ENCODE measurements around the gene POLR2M. TPM values are rescaled to one million over a fixed set of nuclear protein-coding genes. Genes with fewer than 3 reads are reported as not detected.

POLR2M gene
- total and polyA plus RNA-seq, 5 donors, result 48.2 to 57.8 (median 55.9) TPM

DNA sequence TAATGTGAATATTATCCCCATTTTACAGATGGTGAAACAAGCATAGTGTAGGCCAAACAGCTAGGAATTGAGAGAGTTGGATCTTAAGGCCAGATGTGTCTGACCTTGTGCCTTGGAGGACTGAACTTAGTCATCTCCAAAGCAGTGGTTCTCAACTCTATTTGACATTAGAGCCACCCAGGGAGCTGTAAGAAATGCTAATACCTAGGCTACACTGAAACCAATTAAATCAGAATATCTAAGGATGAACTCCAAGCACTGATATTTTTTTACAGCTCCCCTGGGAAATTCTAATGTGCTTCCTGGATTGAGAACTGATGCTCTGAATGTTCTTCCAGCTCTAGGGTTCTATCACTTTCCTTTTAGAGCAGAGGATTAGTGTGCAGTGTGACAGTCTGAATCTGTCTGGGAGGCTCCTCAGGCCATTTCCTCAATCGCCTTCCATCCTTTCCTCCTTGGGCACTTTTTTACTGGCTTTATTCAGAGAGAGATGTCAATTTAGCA is 32.3 kb downstream of the POLR2M start:
- no peak overlapping the region for H3K27ac ChIP-seq (ENCODE audit: low read length)
- ATAC-seq, result no peak
- WGBS, result 73% methylated on average over 1 of the region's 1 CpG
- H3K4me1 ChIP-seq (ENCODE audit: control insufficient read depth, insufficient read depth, low read length), result no peaks in the 10 kb centered on the region
- H3K9me3 ChIP-seq (ENCODE audit: control insufficient read depth, low read length), result no peaks in the 10 kb centered on the region
- intact Hi-C loops (cut with DNase I), result no loop called here
- DNase-seq, result no peak
- H3K4me3 ChIP-seq (ENCODE audit: low read length), result no peak overlapping the region
- H3K27me3 ChIP-seq (ENCODE audit: control insufficient read depth, insufficient read depth), result no peaks in the 10 kb centered on the region

DNA sequence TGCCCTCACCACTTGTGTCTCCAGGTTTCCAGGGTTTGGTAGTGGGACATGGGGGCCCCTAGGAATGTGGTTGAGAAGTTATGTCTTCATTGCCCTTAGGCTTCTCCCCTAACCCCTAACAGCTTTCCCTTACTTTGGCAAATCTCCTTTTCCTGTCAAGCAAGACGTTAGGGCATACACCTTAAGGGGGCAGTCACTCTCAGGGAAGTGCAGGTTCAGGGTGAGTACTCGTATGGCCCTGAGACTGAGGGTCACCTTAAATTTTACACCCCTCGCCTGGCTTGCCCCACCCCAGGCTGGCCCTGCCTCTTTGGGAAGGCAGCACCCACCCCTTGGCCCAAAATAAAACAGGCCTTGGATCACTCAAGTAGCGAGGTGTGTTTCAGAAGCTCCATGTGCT is 33.5 kb downstream of the POLR2M start:
- Histone ChIP-seq H3K4me1 (ENCODE audit: control insufficient read depth, insufficient read depth, low read length) (no peaks in the 10 kb centered on the region), H3K27me3 (ENCODE audit: control insufficient read depth, insufficient read depth) (no peaks in the 10 kb centered on the region), H3K9me3 (ENCODE audit: control insufficient read depth, low read length) (no peaks in the 10 kb centered on the region), H3K4me3 (ENCODE audit: low read length) (no peak overlapping the region), H3K27ac (ENCODE audit: low read length) (no peak overlapping the region)
- intact Hi-C loops (cut with DNase I), result loop anchor here in 1 of 4 donors (10.0 kb wide), 1 partner anchor 445 kb away; no protein-coding TSS in a partner anchor
- ATAC-seq, result no peak
- WGBS, result 91% methylated on average over 4 of the region's 4 CpGs
- no peak for DNase-seq

DNA sequence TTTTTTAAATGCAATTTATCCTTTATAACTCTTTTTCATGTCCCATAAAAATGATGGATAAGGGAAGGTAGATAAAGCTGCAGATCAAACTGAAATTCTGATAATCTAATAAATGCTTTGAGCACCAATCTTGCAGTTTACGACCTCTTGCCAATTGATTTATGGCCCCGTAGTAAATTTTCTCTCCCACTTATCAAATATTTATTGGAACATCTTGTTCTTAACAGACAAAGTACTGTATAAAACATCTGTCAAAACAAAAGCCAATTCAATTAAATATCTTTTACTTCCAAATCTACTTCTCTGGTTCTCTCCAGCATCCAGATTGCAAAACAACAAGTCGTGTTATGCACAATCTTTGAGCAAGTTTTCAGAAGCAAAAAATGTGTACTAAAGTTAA is 34.6 kb downstream of the POLR2M start:
- Histone ChIP-seq H3K27me3 (ENCODE audit: control insufficient read depth, insufficient read depth) (no peaks in the 10 kb centered on the region), H3K27ac (ENCODE audit: low read length) (no peak overlapping the region), H3K4me3 (ENCODE audit: low read length) (no peak overlapping the region), H3K9me3 (ENCODE audit: control insufficient read depth, low read length) (no peaks in the 10 kb centered on the region), H3K4me1 (ENCODE audit: control insufficient read depth, insufficient read depth, low read length) (no peaks in the 10 kb centered on the region)
- 58% methylated on average over 3 of the region's 3 CpGs for WGBS
- DNase-seq (no peak), ATAC-seq (no peak)
- intact Hi-C loops (cut with DNase I), result loop anchor here in 1 of 4 donors (10.0 kb wide), 1 partner anchor 444 kb away; no protein-coding TSS in a partner anchor

DNA sequence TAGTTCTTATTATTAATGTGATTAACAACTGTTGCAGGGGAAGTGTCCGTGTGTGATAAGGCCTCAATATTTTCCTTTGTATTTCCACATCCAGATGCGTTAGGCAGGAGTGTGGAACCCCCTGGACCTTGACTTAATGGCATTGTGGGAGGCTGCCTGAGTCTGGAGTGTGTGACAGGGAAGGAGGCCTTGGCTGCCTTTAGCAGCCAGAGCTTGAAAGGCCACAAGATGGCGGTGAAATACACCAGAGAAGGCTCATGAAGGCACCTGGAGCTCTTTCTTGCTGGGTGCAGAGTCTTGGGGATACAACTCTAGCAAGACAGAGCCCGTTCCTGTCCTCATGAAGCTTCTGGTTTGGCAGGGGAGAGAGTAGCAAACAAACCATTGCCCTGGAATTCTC is 36.9 kb downstream of the POLR2M start:
- intact Hi-C loops (cut with DNase I), result loop anchor here in 1 of 4 donors (10.0 kb wide), 1 partner anchor 441 kb away; no protein-coding TSS in a partner anchor
- ATAC-seq, result peak in 1 of 2 donors; percentile 24
- Histone ChIP-seq H3K27me3 (ENCODE audit: control insufficient read depth, insufficient read depth) (no peaks in the 10 kb centered on the region), H3K4me3 (ENCODE audit: low read length) (no peak overlapping the region), H3K4me1 (ENCODE audit: control insufficient read depth, insufficient read depth, low read length) (no peaks in the 10 kb centered on the region), H3K27ac (ENCODE audit: low read length) (no peak overlapping the region), H3K9me3 (ENCODE audit: control insufficient read depth, low read length) (no peaks in the 10 kb centered on the region)
- no peak for DNase-seq
- 91% methylated on average over 4 of the region's 4 CpGs for WGBS

DNA sequence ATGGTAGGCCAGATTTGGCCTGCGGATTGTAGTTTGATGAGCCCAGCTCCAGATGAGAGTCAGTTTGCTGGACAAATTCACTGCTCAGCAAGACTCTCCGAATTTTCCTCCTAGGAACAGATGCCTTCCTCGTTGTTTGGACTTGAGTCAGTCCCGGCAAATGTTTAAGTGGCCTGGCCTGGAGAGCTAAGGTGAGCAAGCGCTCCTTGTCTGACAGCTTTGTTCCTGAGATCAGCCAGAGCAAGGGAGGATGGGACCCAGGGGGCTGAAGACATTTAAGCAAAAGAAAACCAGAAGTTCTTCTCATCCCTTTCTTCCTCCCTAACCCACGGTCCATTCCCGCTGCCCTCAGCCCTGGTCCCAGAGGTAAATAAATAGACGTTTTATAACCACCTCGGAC is 40.3 kb downstream of the POLR2M start:
- no peaks in the 10 kb centered on the region for H3K4me1 ChIP-seq (ENCODE audit: control insufficient read depth, insufficient read depth, low read length)
- no peak overlapping the region for H3K27ac ChIP-seq (ENCODE audit: low read length)
- no peaks in the 10 kb centered on the region for H3K27me3 ChIP-seq (ENCODE audit: control insufficient read depth, insufficient read depth)
- WGBS, result 73% methylated on average over 9 of the region's 9 CpGs
- no peaks in the 10 kb centered on the region for H3K9me3 ChIP-seq (ENCODE audit: control insufficient read depth, low read length)
- ATAC-seq, result no peak
- intact Hi-C loops (cut with DNase I), result loop anchor here in 2 of 4 donors (5.0 to 10.0 kb wide), 2 partner anchors 321 to 438 kb away; partner anchors contain the start of gene ALDH1A2 (in 1 of the 2)
- DNase-seq, result no peak
- no peak overlapping the region for H3K4me3 ChIP-seq (ENCODE audit: low read length)

DNA sequence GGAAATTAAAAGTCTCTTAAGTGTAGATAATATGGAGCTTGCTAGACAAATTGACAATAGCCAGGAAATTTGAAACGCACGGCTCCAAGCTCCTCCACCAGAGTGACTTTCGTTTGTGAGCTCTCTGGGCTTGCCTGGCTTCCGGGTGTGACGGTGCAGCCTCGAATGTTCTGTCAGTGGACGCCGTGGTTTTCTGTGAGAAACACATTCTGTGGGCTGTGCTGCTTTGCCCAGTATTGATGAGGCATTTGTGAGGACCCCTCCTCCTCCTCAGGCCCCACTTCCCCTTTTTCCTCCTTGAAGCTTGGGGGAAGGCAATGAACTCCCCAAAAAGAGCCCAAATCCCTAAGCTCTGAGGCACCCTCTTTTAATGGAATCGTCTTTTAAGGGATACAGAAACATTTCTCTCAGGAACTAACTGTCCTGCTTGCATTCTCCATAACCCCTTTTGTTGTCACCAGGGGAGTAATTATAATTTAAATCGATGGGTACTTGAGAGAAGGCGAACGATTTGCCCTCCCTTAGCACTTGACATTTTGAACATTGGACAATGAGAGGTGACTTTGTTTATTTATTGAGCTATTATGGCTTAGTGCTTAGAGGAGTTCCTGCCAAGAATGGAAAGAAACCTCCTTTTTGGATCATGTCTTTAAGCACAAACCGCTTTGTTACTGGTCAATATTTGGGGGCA is 40.8 kb downstream of the POLR2M start:
- intact Hi-C loops (cut with DNase I), result loop anchor here in 2 of 4 donors (5.0 to 10.0 kb wide), 2 partner anchors 320 to 437 kb away; partner anchors contain the start of gene ALDH1A2 (in 1 of the 2)
- no peaks in the 10 kb centered on the region for H3K9me3 ChIP-seq (ENCODE audit: control insufficient read depth, low read length)
- WGBS, result 62% methylated on average over 13 of the region's 13 CpGs
- DNase-seq, result peak in 1 of 3 donors; percentile 67
- ATAC-seq, result peak in 1 of 2 donors; percentile 41
- no peaks in the 10 kb centered on the region for H3K27me3 ChIP-seq (ENCODE audit: control insufficient read depth, insufficient read depth)
- no peak overlapping the region for H3K27ac ChIP-seq (ENCODE audit: low read length)
- no peak overlapping the region for H3K4me3 ChIP-seq (ENCODE audit: low read length)
- no peaks in the 10 kb centered on the region for H3K4me1 ChIP-seq (ENCODE audit: control insufficient read depth, insufficient read depth, low read length)

DNA sequence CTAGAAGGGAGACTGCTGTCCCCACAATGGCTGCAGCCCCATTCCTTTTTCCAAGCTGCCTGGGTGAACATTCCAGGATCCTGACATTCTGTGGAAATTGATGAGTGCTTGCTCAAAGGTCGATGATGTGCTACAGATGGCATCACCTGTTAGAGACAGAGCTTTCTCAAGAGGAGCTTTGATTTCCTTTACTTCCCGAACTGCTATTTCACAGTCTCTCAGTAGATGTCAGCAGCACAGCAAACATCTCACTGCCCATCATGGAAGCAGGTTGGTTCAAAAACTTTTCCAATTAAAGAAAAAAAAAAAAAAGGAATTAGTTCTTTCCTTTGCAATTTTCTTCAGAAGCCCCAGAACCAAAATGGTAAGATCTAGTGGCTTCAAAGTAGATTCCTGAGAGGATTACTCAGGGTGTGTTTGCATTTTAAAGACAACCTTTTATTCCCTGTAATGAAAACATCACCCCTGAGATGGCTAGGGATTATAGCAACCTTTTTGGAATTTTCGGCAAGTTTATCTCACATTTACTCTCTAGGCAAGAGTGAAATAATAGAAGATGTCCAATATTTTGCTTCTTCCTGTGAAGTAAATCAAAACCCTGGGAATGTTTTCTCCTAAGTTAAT is 44.8 kb downstream of the POLR2M start:
- Histone ChIP-seq H3K27ac (ENCODE audit: low read length) (no peak overlapping the region), H3K9me3 (ENCODE audit: control insufficient read depth, low read length) (no peaks in the 10 kb centered on the region), H3K27me3 (ENCODE audit: control insufficient read depth, insufficient read depth) (no peaks in the 10 kb centered on the region), H3K4me3 (ENCODE audit: low read length) (no peak overlapping the region), H3K4me1 (ENCODE audit: control insufficient read depth, insufficient read depth, low read length) (peaks cover 2% of the 10 kb centered on the region)
- DNase-seq (no peak), ATAC-seq (peak; percentile 49 to 63)
- 25% methylated on average over 3 of the region's 3 CpGs for WGBS
- intact Hi-C loops (cut with DNase I), result loop anchor here in 3 of 4 donors (2.0 to 5.0 kb wide), 4 partner anchors 106 to 316 kb away; partner anchors contain the start of gene ALDH1A2 (in 3 of the 3)

DNA sequence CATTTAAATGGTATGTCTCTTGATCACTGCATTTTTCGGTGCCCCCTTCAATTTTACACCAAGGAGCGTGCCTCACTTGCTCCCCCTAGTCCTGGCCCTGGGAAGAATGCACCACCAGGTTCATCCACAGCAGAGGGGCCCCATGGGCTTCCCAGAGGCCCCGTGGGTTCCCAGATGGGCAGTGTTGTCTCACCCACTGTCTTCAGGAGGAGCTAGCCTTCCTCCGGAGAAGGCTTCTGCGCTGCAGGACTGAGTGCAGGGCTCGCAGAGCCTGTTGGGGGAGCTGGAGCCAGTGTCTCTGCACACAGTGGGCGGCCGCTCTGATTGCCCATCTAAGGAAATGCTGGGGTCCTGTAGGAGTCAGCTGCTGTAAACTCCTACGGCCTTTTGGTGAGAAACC is 45.9 kb downstream of the POLR2M start:
- Histone ChIP-seq H3K9me3 (ENCODE audit: control insufficient read depth, low read length) (no peaks in the 10 kb centered on the region), H3K4me1 (ENCODE audit: control insufficient read depth, insufficient read depth, low read length) (peaks cover 2% of the 10 kb centered on the region), H3K27me3 (ENCODE audit: control insufficient read depth, insufficient read depth) (no peaks in the 10 kb centered on the region), H3K4me3 (ENCODE audit: low read length) (no peak overlapping the region), H3K27ac (ENCODE audit: low read length) (no peak overlapping the region)
- DNase-seq (peak; percentile 57 to 88 (median 86)), ATAC-seq (peak; percentile 87 to 93)
- intact Hi-C loops (cut with DNase I), result loop anchor here in 3 of 4 donors (5.0 kb wide), 3 partner anchors 105 to 315 kb away; partner anchors contain the start of gene ALDH1A2 (in 3 of the 3)
- 51% methylated on average over 9 of the region's 9 CpGs for WGBS

DNA sequence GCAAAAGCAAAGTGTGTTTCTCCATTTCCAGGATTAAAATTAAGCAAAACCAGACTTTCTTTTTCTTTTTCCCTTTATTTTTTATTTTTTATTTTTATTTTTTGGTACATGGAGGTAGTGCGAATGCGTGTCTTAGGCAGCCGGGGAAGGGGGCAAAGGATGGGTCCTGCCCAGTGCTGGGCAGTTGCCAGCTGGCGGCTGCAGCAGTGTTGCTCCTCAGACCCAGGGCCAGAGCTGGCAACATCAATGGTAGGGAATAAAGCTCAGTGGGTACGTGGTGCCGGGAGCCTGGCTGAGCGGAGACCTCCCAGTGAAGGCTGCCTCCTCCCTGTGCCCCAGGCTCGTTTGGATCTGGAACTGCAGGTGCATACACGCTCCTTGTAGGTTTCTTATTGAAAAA is 46.3 kb downstream of the POLR2M start:
- H3K9me3 ChIP-seq (ENCODE audit: control insufficient read depth, low read length), result no peaks in the 10 kb centered on the region
- H3K27me3 ChIP-seq (ENCODE audit: control insufficient read depth, insufficient read depth), result no peaks in the 10 kb centered on the region
- DNase-seq (peak in 2 of 3 donors; percentile 19 to 62), ATAC-seq (peak in 1 of 2 donors; percentile 33)
- no peak overlapping the region for H3K4me3 ChIP-seq (ENCODE audit: low read length)
- intact Hi-C loops (cut with DNase I), result loop anchor here in 3 of 4 donors (5.0 kb wide), 3 partner anchors 104 to 314 kb away; partner anchors contain the start of gene ALDH1A2 (in 3 of the 3)
- H3K27ac ChIP-seq (ENCODE audit: low read length), result no peak overlapping the region
- 77% methylated on average over 9 of the region's 9 CpGs for WGBS
- peaks cover 2% of the 10 kb centered on the region for H3K4me1 ChIP-seq (ENCODE audit: control insufficient read depth, insufficient read depth, low read length)

DNA sequence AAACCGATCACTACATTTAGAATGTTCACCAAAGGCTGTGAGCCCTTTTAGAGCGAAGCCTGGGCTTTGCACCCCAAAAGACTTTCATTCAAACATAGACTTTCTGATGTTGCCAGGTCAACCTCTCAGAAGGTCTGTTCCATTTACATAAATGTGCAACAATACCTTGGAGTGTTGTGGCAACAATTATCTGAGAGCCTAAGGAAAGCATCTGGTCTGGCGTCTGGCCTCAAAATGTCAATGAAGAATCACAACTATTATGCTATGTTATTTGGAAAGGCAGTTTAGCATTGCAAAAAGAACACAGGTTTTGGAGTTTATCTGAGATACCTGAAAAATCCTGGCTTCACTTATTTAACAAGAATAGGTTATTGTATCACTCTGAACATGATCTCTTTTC is 50.0 kb downstream of the POLR2M start:
- intact Hi-C loops (cut with DNase I), result no loop called here
- DNase-seq (no peak), ATAC-seq (no peak)
- H3K9me3 ChIP-seq (ENCODE audit: control insufficient read depth, low read length), result no peaks in the 10 kb centered on the region
- H3K27me3 ChIP-seq (ENCODE audit: control insufficient read depth, insufficient read depth), result no peaks in the 10 kb centered on the region
- H3K4me1 ChIP-seq (ENCODE audit: control insufficient read depth, insufficient read depth, low read length), result peaks cover 2% of the 10 kb centered on the region
- WGBS, result 97% methylated on average over 3 of the region's 3 CpGs
- H3K4me3 ChIP-seq (ENCODE audit: low read length), result no peak overlapping the region
- H3K27ac ChIP-seq (ENCODE audit: low read length), result no peak overlapping the region

DNA sequence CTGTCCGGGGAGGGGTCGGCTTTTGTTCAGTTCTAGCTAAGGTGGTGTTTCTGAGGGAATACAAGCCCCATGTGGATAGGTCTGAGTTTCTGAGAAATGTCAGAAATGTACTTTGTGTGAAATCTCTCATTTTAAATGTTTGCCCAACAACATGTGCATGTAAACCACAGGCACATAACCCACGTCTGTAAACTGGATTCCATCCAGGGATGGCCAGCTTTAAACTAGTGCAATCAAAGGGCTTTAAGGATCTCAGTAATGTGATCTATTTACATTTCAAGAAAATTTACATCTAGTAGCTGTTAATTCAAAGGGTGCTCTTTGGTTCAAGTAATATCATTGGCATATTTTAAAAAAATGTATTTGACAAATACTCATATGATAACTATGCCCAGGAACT is 52.0 kb downstream of the POLR2M start:
- DNase-seq, result no peak
- Histone ChIP-seq H3K27ac (ENCODE audit: low read length) (no peak overlapping the region), H3K27me3 (ENCODE audit: control insufficient read depth, insufficient read depth) (no peaks in the 10 kb centered on the region), H3K9me3 (ENCODE audit: control insufficient read depth, low read length) (no peaks in the 10 kb centered on the region), H3K4me1 (ENCODE audit: control insufficient read depth, insufficient read depth, low read length) (no peaks in the 10 kb centered on the region), H3K4me3 (ENCODE audit: low read length) (no peak overlapping the region)
- ATAC-seq, result no peak
- 77% methylated on average over 3 of the region's 3 CpGs for WGBS
- intact Hi-C loops (cut with DNase I), result no loop called here
